Upper lobe of left lung (tissue), 4 donors: ENCODE data around the gene SDK1.

Experiments used
- CTCF ChIP-seq, 6 experiments: fragments of 450-650 bp in 4 of 6; fragments of 200-600 bp in 2 of 6; sonication (generic) in 2 of 6; IDR thresholded peaks; one replicate each; pipeline ENCODE4 v1.5.1; 2016 to 2019; ENCODE audit warnings: antibody characterized with exemption in 6 of 6
- EP300 ChIP-seq, 4 donors: sonication (generic); formaldehyde crosslinking; IDR thresholded peaks; one replicate each; pipeline ENCODE4 v1.5.1; 2017; ENCODE audit warnings: antibody characterized with exemption in 4 of 4, control low read depth in 2 of 4
- POLR2A ChIP-seq, 4 donors: fragments of 450-650 bp; IDR thresholded peaks; one replicate each; pipeline ENCODE4 v1.5.1; 2016 to 2017; ENCODE audit warnings: antibody characterized with exemption in 4 of 4, mild to moderate bottlenecking in 2 of 4
- POLR2AphosphoS5 ChIP-seq, 2 donors: sonication (generic); formaldehyde crosslinking; IDR thresholded peaks; one replicate each; pipeline ENCODE4 v1.5.1; 2017; ENCODE audit warnings: antibody characterized with exemption in 2 of 2

GRCh38 chr7:3432911-3433310, 131.9 kb downstream of the SDK1 start:
- TF ChIP-seq CTCF (IDR thresholded peaks at IDR 0.05) (no peak), POLR2A (IDR thresholded peaks at IDR 0.05) (no peak), EP300 (IDR thresholded peaks at IDR 0.05) (no peak), POLR2AphosphoS5 (IDR thresholded peaks at IDR 0.05) (no peak)
